Liver (tissue), 9 donors: ENCODE data around the gene PKIG. TPM values are rescaled to one million over a fixed set of nuclear protein-coding genes. Genes with fewer than 3 reads are reported as not detected.

ENCODE experiments used
- DNase-seq: peaks from one replicate; pipeline ENCODE4 v3.0.0-alpha.2; 2017; ENCODE audit warnings: low spot score
- H3K27ac ChIP-seq, 2 donors: one replicate each; pipeline ENCODE4 v1.7.0; 2013; ENCODE audit warnings: inconsistent platforms in 2 of 2, low read length in 2 of 2, control low read depth in 1 of 2, low read depth in 1 of 2, mild to moderate bottlenecking in 1 of 2
- H3K27me3 ChIP-seq, 4 donors: one replicate each; pipeline versions ENCODE4 v1.6.1 to v1.7.0; 2013; ENCODE audit warnings: low read length in 3 of 4, inconsistent platforms in 1 of 4, mild to moderate bottlenecking in 1 of 4, moderate library complexity in 1 of 4; ENCODE audit not compliant: control insufficient read depth in 4 of 4, insufficient read depth in 4 of 4
- H3K36me3 ChIP-seq, 4 donors: one replicate each; pipeline versions ENCODE4 v1.6.1 to v1.7.0; 2013; ENCODE audit warnings: low read length in 3 of 4, mild to moderate bottlenecking in 3 of 4, low read depth in 1 of 4, moderate library complexity in 1 of 4; ENCODE audit not compliant: control insufficient read depth in 4 of 4, insufficient read depth in 3 of 4
- H3K4me1 ChIP-seq, 4 donors: one replicate each; pipeline versions ENCODE4 v1.6.1 to v1.7.0; 2013; ENCODE audit warnings: low read length in 3 of 4, mild to moderate bottlenecking in 3 of 4, moderate library complexity in 1 of 4; ENCODE audit not compliant: control insufficient read depth in 4 of 4, insufficient read depth in 4 of 4
- H3K4me3 ChIP-seq, 3 donors: one replicate each; pipeline versions ENCODE4 v1.6.1 to v1.7.0; 2013; ENCODE audit warnings: low read length in 3 of 3, control low read depth in 1 of 3, low read depth in 1 of 3, mild to moderate bottlenecking in 1 of 3
- H3K9ac ChIP-seq, 2 donors: one replicate each; pipeline ENCODE4 v1.7.0; 2013; ENCODE audit warnings: low read length in 2 of 2, mild to moderate bottlenecking in 2 of 2, moderate library complexity in 2 of 2, control low read depth in 1 of 2, low read depth in 1 of 2
- H3K9me3 ChIP-seq, 4 donors: one replicate each; pipeline versions ENCODE4 v1.6.1 to v1.7.0; 2013; ENCODE audit warnings: low read length in 3 of 4; ENCODE audit not compliant: control insufficient read depth in 4 of 4
- CTCF ChIP-seq: fragments of 150-350 bp; IDR thresholded peaks from 2 replicates; pipeline ENCODE4 v1.5.1; 2017; ENCODE audit warnings: improper control_type of control experiment, low read depth, low read length; ENCODE audit not compliant: missing input control
- EGR1 ChIP-seq, 2 donors: IDR thresholded peaks; 2 replicates each; pipeline ENCODE4 v1.6.1; 2016 to 2018; ENCODE audit warnings: antibody characterized with exemption in 2 of 2, low read depth in 2 of 2
- FOXA1 ChIP-seq: IDR thresholded peaks from 2 replicates; pipeline ENCODE4 v1.6.1; 2016; ENCODE audit warnings: antibody characterized with exemption
- FOXA2 ChIP-seq: IDR thresholded peaks from 2 replicates; pipeline ENCODE4 v1.6.1; 2016; ENCODE audit warnings: antibody characterized with exemption
- GABPA ChIP-seq, 2 donors: IDR thresholded peaks in 1 of 2; conservative IDR thresholded peaks in 1 of 2; 2 replicates each; pipeline ENCODE4 v1.6.1; 2016; ENCODE audit warnings: antibody characterized with exemption in 2 of 2, mild to moderate bottlenecking in 1 of 2, moderate library complexity in 1 of 2
- HNF4A ChIP-seq, 2 donors: conservative IDR thresholded peaks; 2 replicates each; pipeline ENCODE4 v1.6.1; 2016; ENCODE audit warnings: antibody characterized with exemption in 2 of 2, mild to moderate bottlenecking in 2 of 2
- JUND ChIP-seq, 2 donors: IDR thresholded peaks; 2 replicates each; pipeline ENCODE4 v1.6.1; 2016; ENCODE audit warnings: antibody characterized with exemption in 2 of 2
- NR2F2 ChIP-seq: IDR thresholded peaks from 2 replicates; pipeline ENCODE4 v1.6.1; 2016; ENCODE audit warnings: antibody characterized with exemption
- RAD21 ChIP-seq, 2 donors: IDR thresholded peaks; 2 replicates each; pipeline ENCODE4 v1.6.1; 2016; ENCODE audit warnings: antibody characterized with exemption in 2 of 2, mild to moderate bottlenecking in 2 of 2
- RXRA ChIP-seq, 2 donors: IDR thresholded peaks; 2 replicates each; pipeline ENCODE4 v1.6.1; 2017 to 2018; ENCODE audit warnings: antibody characterized with exemption in 2 of 2, mild to moderate bottlenecking in 1 of 2
- SP1 ChIP-seq: IDR thresholded peaks from 2 replicates; pipeline ENCODE4 v1.6.1; 2018; ENCODE audit warnings: antibody characterized with exemption, mild to moderate bottlenecking
- TAF1 ChIP-seq: conservative IDR thresholded peaks from 2 replicates; pipeline ENCODE4 v1.6.1; 2016; ENCODE audit warnings: antibody characterized with exemption, mild to moderate bottlenecking
- YY1 ChIP-seq: IDR thresholded peaks from 2 replicates; pipeline ENCODE4 v1.6.1; 2016; ENCODE audit warnings: antibody characterized with exemption, mild to moderate bottlenecking
- WGBS: extraction: QIAGEN DNeasy Blood & Tissue Kit; methylation state at CpG from one replicate; pipeline ENCODE4 v1.1.7; 2013; 5-methylcytosine and 5-hydroxymethylcytosine counted together
- polyA plus RNA-seq, 2 donors: library from polyadenylated mRNA; stranded (reverse) in 1 of 2; unstranded in 1 of 2; fragments of 200-250 nt in 1 of 2; fragments of >200 nt in 1 of 2; fragmentation: Nextera tagmentation in 1 of 2; extraction: Ambion mirVana in 1 of 2; gene quantifications; one replicate each; pipeline versions ENCODE4 v1.2.1 to v1.2.3, GENCODE V29; 2013 to 2015
- total RNA-seq, 2 donors: library from RNA; depleted of rRNA; stranded (reverse); fragments of >200 nt; gene quantifications; one replicate each; pipeline ENCODE4 v1.2.3, GENCODE V29; 2014
- TF ChIP-seq, protein P1 (sequence below): IDR thresholded peaks from 2 replicates; pipeline ENCODE4 v1.6.1; 2016; ENCODE audit warnings: antibody characterized with exemption
- TF ChIP-seq, protein P2 (sequence below): IDR thresholded peaks from 2 replicates; pipeline ENCODE4 v1.6.1; 2016; ENCODE audit warnings: antibody characterized with exemption
- TF ChIP-seq, protein P3 (sequence below): IDR thresholded peaks from 2 replicates; pipeline ENCODE4 v1.6.1; 2016; ENCODE audit warnings: antibody characterized with exemption
- TF ChIP-seq, protein P4 (sequence below): IDR thresholded peaks from 2 replicates; pipeline ENCODE4 v1.6.1; 2016; ENCODE audit warnings: antibody characterized with exemption, mild to moderate bottlenecking
- donor health status: healthy.
- donor health status: healthy.
- donor health status: healthy.
- donor health status: healthy.
- donor health status: healthy.

The PKIG gene
- total and polyA plus RNA-seq, 4 donors, result 10.6 to 24.3 (median 23.4) TPM

- WGBS, result 93% methylated on average over 7 of the region's 7 CpGs
- Histone ChIP-seq H3K4me3 (no peak overlapping the region), H3K9me3 (peaks cover 0 to 3% (median under 1%) of the 10 kb centered on the region in 4 donors), H3K9ac (no peak overlapping the region), H3K36me3 (no peaks in the 10 kb centered on the region), H3K4me1 (no peaks in the 10 kb centered on the region), H3K27ac (no peak overlapping the region), H3K27me3 (no peaks in the 10 kb centered on the region)
- TF ChIP-seq, protein P1, sequence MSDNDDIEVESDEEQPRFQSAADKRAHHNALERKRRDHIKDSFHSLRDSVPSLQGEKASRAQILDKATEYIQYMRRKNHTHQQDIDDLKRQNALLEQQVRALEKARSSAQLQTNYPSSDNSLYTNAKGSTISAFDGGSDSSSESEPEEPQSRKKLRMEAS, result no peak
- TF ChIP-seq FOXA1 (no peak), CTCF (no peak), RXRA (IDR thresholded peaks at IDR 0.05) (no peak), TAF1 (no peak), NR2F2 (no peak), GABPA (IDR thresholded peaks at IDR 0.05 in 1 of 2, conservative IDR thresholded peaks at IDR 0.05 in 1 of 2) (no peak), FOXA2 (no peak), EGR1 (IDR thresholded peaks at IDR 0.05; ENCODE audit: low read depth in 2 of 2) (no peak), JUND (IDR thresholded peaks at IDR 0.05) (no peak), YY1 (no peak), RAD21 (IDR thresholded peaks at IDR 0.05) (no peak), SP1 (no peak), HNF4A (conservative IDR thresholded peaks at IDR 0.05) (no peak)
- TF ChIP-seq, protein P2, sequence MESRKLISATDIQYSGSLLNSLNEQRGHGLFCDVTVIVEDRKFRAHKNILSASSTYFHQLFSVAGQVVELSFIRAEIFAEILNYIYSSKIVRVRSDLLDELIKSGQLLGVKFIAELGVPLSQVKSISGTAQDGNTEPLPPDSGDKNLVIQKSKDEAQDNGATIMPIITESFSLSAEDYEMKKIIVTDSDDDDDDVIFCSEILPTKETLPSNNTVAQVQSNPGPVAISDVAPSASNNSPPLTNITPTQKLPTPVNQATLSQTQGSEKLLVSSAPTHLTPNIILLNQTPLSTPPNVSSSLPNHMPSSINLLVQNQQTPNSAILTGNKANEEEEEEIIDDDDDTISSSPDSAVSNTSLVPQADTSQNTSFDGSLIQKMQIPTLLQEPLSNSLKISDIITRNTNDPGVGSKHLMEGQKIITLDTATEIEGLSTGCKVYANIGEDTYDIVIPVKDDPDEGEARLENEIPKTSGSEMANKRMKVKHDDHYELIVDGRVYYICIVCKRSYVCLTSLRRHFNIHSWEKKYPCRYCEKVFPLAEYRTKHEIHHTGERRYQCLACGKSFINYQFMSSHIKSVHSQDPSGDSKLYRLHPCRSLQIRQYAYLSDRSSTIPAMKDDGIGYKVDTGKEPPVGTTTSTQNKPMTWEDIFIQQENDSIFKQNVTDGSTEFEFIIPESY, result no peak
- TF ChIP-seq, protein P3, sequence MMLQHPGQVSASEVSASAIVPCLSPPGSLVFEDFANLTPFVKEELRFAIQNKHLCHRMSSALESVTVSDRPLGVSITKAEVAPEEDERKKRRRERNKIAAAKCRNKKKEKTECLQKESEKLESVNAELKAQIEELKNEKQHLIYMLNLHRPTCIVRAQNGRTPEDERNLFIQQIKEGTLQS, result no peak
- DNase-seq, result no peak
Measured at GRCh38 chr20:44626278-44626677, 43.9 kb downstream of the PKIG start.

- Histone ChIP-seq H3K4me3 (no peak overlapping the region), H3K27ac (no peak overlapping the region), H3K36me3 (no peaks in the 10 kb centered on the region), H3K4me1 (no peaks in the 10 kb centered on the region), H3K27me3 (no peaks in the 10 kb centered on the region), H3K9ac (no peak overlapping the region), H3K9me3 (peaks cover 0 to 3% (median under 1%) of the 10 kb centered on the region in 4 donors)
- no peak for DNase-seq
- 87% methylated on average over 13 of the region's 13 CpGs for WGBS
- TF ChIP-seq, protein P2, result no peak
- TF ChIP-seq, protein P4, sequence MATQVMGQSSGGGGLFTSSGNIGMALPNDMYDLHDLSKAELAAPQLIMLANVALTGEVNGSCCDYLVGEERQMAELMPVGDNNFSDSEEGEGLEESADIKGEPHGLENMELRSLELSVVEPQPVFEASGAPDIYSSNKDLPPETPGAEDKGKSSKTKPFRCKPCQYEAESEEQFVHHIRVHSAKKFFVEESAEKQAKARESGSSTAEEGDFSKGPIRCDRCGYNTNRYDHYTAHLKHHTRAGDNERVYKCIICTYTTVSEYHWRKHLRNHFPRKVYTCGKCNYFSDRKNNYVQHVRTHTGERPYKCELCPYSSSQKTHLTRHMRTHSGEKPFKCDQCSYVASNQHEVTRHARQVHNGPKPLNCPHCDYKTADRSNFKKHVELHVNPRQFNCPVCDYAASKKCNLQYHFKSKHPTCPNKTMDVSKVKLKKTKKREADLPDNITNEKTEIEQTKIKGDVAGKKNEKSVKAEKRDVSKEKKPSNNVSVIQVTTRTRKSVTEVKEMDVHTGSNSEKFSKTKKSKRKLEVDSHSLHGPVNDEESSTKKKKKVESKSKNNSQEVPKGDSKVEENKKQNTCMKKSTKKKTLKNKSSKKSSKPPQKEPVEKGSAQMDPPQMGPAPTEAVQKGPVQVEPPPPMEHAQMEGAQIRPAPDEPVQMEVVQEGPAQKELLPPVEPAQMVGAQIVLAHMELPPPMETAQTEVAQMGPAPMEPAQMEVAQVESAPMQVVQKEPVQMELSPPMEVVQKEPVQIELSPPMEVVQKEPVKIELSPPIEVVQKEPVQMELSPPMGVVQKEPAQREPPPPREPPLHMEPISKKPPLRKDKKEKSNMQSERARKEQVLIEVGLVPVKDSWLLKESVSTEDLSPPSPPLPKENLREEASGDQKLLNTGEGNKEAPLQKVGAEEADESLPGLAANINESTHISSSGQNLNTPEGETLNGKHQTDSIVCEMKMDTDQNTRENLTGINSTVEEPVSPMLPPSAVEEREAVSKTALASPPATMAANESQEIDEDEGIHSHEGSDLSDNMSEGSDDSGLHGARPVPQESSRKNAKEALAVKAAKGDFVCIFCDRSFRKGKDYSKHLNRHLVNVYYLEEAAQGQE, result no peak
Measured at GRCh38 chr20:44627364-44628010, 45.1 kb downstream of the PKIG start.
